Muscle of leg (tissue), 11 donors: ENCODE results near the gene TEX261. TPM values are rescaled to one million over a fixed set of nuclear protein-coding genes. Genes with fewer than 3 reads are reported as not detected.
A peak's percentile ranks its signal among the peaks of the same experiment; 100 is the strongest.

ENCODE experiments used
- DNase-seq: peaks from one replicate; pipeline ENCODE4 v3.0.0; 2013
- H3K27ac ChIP-seq: one replicate; pipeline ENCODE4 v1.5.1; 2013; ENCODE audit warnings: mild to moderate bottlenecking, low read length, control low read depth
- H3K27me3 ChIP-seq: one replicate; pipeline ENCODE4 v1.6.1; 2013; ENCODE audit warnings: low read length; ENCODE audit not compliant: control insufficient read depth, insufficient read depth
- H3K36me3 ChIP-seq: one replicate; pipeline ENCODE4 v1.6.1; 2013; ENCODE audit warnings: low read length; ENCODE audit not compliant: control insufficient read depth, insufficient read depth
- H3K4me1 ChIP-seq: one replicate; pipeline ENCODE4 v1.6.1; 2013; ENCODE audit warnings: low read length; ENCODE audit not compliant: control insufficient read depth, insufficient read depth
- H3K4me3 ChIP-seq: one replicate; pipeline ENCODE4 v1.5.1; 2013; ENCODE audit warnings: low read length, control low read depth
- H3K9me3 ChIP-seq: replicated peaks from 2 replicates; pipeline ENCODE4 v1.6.1; 2013; ENCODE audit warnings: low read depth, low read length; ENCODE audit not compliant: control insufficient read depth
- WGBS: methylation state at CpG from one replicate; pipeline ENCODE4 v1.1.5; 2013; ENCODE audit warnings: missing lambda C conversion rate; ENCODE audit not compliant: insufficient coverage; 5-methylcytosine and 5-hydroxymethylcytosine counted together
- polyA plus RNA-seq, 8 donors: library from polyadenylated mRNA; unstranded; fragments of 120-200 nt; gene quantifications; one replicate each; pipeline versions ENCODE4 v1.2.1 to v1.2.3, GENCODE V29; 2013; ENCODE audit warnings: inconsistent platforms in 1 of 8, low replicate concordance in 1 of 8; ENCODE audit not compliant: insufficient read length in 8 of 8, insufficient read depth in 1 of 8
- total RNA-seq: library from RNA; stranded (reverse); fragments of 120-200 nt; gene quantifications from one replicate; pipeline ENCODE4 v1.2.4, GENCODE V29; 2013

Gene TEX261
- total and polyA plus RNA-seq, 9 donors, result 16.0 to 41.8 (median 35.3) TPM

DNA sequence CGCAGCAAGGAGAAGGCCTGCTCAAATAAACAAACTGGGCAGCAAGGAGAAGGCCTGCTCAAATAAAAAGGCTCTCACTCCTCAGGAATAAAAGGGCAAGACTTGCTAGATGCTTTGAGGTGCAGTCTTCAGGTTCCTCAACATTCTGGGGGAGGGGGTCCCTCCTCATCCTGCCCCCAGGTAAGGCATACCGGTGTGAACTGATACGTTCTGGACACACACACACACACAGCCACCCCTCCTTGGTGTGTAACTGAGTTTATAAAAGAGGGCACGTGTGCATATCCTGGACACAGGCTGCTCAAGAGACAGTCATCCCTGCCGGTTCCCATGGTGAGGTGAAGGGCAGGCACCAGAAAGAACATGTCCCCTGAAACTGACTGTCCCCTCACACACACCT lies 4.5 kb downstream of the TEX261 start:
- Histone ChIP-seq H3K27ac (no peak overlapping the region), H3K4me1 (peaks cover 24% of the 10 kb centered on the region), H3K36me3 (peaks cover 67% of the 10 kb centered on the region), H3K27me3 (peaks cover under 1% of the 10 kb centered on the region), H3K9me3 (no peaks in the 10 kb centered on the region), H3K4me3 (no peak overlapping the region)
- no peak for DNase-seq
- 80% methylated on average over 2 of the region's 5 CpGs for WGBS

DNA sequence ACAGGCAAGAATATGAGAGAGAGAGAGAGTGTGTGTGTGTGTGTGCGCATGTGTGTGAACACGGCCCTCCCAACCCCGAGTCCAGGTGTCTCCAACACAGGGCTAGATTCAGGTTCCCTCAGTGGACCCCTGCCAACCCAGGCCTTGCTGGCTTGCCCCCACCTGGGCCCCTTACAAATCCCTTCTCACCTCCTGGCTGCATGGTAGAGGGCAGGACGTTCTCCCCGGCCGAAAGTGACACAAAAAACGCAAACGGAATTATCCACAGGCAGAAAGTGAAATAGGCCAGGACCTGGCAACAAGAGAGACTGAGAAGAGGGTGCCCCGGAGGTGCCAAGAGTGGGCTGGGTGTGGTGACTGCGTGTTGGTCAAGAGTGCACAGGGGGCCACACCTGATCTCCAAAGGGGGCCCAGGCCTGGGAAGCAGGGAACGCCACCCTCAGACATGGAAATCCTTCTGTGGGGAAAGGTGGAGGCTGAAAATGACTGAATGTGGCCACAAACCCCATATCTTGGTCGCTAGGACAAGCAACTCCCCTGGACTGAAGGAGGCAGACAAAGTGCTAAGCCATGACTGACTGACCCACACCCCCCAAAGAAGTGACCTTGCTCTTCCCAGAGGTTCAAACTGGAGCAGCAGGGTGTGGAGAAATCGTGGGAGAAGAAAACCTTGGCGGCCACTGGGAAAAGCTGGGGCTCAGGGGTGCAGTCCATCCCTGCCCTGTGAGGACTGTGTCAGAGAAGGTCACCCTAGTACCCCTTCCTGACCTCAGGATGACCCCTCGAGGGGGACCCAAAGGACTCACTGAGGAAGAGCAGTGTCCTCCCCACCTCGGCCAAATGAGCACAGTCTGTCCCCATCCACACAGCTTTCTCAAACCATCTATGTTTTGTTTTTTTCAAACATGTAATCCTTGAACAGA lies 5.7 kb downstream of the TEX261 start:
- 90% methylated on average over 10 of the region's 16 CpGs for WGBS
- H3K9me3 ChIP-seq, result no peaks in the 10 kb centered on the region
- peaks cover 67% of the 10 kb centered on the region for H3K36me3 ChIP-seq
- H3K27ac ChIP-seq, result no peak overlapping the region
- no peaks in the 10 kb centered on the region for H3K27me3 ChIP-seq
- DNase-seq, result no peak
- no peak overlapping the region for H3K4me3 ChIP-seq
- peaks cover 22% of the 10 kb centered on the region for H3K4me1 ChIP-seq

DNA sequence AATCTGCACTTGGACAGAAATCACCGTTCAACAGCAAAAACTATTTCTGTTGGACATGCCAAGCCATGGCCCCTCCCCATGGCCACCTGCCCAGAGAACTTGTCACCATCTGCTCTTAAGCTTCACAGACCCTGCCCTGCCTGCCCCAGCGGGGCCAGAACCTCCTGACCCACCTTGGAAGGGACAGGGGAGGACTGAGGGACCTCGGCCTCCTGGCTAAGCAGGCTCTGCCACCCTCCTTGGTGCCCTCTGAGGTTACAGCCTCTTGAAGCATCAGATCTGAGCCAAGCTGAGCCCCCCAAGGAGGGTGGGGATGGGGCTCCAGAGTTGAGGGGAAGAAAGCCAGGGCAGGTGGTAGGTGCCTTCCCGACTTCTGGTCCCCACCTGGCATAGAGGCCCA lies 6.5 kb downstream of the TEX261 start:
- Histone ChIP-seq H3K9me3 (no peaks in the 10 kb centered on the region), H3K4me3 (no peak overlapping the region), H3K27ac (no peak overlapping the region), H3K36me3 (peaks cover 64% of the 10 kb centered on the region), H3K4me1 (peaks cover 13% of the 10 kb centered on the region), H3K27me3 (no peaks in the 10 kb centered on the region)
- DNase-seq, result peak; percentile 59
- WGBS, result 0% methylated on average over 1 of the region's 4 CpGs

DNA sequence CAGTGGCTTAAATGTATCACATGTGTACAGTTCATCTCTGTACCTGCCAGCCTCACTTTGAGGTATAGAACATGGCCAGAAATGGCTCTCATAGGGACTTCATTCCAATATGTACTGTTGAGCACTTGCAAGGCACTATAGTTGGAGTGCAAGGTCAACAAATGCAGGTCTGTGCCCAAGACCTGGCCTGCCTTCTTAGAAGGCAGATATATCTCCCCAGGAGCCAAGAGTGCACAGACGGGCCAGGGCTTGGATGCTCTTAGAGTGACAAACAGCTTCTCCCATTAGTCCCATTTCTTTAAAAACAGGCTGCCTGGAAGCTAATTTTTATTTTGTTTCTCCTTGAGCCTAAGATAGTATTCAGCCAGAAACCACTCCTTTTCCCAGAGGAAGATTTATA lies 7.3 kb downstream of the TEX261 start:
- peaks cover 61% of the 10 kb centered on the region for H3K36me3 ChIP-seq
- H3K27me3 ChIP-seq, result no peaks in the 10 kb centered on the region
- DNase-seq, result no peak
- H3K27ac ChIP-seq, result no peak overlapping the region
- no peak overlapping the region for H3K4me3 ChIP-seq
- no peaks in the 10 kb centered on the region for H3K9me3 ChIP-seq
- peaks cover 9% of the 10 kb centered on the region for H3K4me1 ChIP-seq
- WGBS, result 55% methylated on average over 1 of the region's 1 CpG

DNA sequence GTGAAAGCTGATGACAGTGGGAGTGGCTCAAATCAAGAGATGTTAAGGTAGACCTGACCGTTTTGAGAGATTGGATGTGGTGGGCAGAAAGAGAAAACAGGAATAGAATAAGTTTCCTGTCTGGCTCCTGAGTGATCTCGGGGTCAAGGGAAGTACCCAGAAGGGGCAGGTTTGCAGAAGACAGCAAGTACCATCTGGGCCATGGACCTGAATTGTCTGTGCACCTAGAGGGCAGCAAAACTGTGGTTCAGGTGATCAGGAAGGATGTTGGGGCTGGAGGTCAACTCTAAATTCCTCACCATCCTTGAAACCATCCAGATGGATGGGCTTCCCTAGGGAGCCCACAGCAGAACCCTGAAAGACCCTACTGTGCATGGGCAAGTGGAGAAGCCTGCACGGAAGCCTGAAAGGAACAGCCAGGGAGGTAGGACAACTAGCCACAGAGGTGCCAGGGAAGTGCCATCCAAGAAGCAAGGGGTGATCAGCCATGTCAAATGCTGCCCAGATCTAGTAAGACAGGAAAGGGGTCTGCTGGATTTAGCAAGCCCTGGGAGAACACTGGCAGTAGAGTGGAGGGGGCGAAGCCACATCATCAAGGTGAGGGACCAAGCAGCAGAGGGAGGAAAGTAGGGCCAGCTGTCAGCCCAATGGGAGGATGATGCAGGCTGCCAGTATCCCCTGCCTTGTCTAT lies 8.0 kb downstream of the TEX261 start:
- Histone ChIP-seq H3K9me3 (no peaks in the 10 kb centered on the region), H3K4me1 (peaks cover 9% of the 10 kb centered on the region), H3K36me3 (peaks cover 59% of the 10 kb centered on the region), H3K4me3 (no peak overlapping the region), H3K27ac (no peak overlapping the region), H3K27me3 (no peaks in the 10 kb centered on the region)
- WGBS, result 88% methylated on average over 4 of the region's 4 CpGs
- DNase-seq, result no peak

DNA sequence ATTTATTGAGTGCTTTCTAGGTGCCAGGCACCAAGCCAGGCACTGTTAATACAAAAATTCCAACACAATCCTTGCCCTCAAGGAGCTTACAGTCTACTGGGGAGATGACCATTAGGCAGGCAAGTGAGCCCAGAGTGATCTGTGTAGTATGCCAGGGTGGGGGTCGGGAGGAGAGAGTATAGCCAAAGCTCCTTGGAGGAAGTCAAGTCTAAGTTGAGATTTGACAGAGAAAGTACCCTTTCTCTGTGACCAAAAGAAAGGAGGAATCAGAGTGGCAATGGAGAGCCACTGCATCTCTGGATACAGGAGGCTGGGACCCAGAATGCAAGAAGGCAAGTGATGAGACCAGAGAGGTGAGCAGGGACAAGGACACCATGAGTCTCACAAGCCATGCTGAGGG lies 8.7 kb downstream of the TEX261 start:
- no peak for DNase-seq
- Histone ChIP-seq H3K4me1 (peaks cover 9% of the 10 kb centered on the region), H3K36me3 (peaks cover 52% of the 10 kb centered on the region), H3K9me3 (no peaks in the 10 kb centered on the region), H3K27me3 (no peaks in the 10 kb centered on the region), H3K27ac (no peak overlapping the region), H3K4me3 (no peak overlapping the region)
- WGBS, result 83% methylated on average over 1 of the region's 1 CpG

DNA sequence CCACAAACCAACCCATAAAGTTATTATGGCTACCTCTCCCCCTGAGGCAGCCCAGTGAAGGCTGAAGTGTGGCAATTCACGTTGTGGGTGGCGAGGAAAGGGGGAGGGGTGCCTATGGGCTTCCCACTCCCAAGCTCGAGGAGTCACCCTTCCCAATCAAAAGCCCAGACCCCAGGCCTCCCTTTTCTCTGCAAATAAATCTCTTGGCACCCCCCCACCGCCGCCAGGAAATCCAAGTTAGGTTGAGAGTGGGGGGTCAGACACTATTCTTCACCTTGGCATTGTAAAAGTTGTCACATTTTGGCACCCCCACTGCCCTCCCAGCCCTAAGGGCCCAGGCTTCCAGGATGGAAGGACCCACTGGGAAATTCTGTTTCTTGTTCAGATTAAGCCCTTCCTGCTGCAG lies 9.4 kb downstream of the TEX261 start:
- H3K4me1 ChIP-seq, result peaks cover 9% of the 10 kb centered on the region
- no peaks in the 10 kb centered on the region for H3K9me3 ChIP-seq
- H3K27me3 ChIP-seq, result no peaks in the 10 kb centered on the region
- no peak for DNase-seq
- H3K4me3 ChIP-seq, result no peak overlapping the region
- H3K36me3 ChIP-seq, result peaks cover 46% of the 10 kb centered on the region
- H3K27ac ChIP-seq, result no peak overlapping the region
- no CpG with 5 or more reads among the region's 5 CpGs for WGBS

DNA sequence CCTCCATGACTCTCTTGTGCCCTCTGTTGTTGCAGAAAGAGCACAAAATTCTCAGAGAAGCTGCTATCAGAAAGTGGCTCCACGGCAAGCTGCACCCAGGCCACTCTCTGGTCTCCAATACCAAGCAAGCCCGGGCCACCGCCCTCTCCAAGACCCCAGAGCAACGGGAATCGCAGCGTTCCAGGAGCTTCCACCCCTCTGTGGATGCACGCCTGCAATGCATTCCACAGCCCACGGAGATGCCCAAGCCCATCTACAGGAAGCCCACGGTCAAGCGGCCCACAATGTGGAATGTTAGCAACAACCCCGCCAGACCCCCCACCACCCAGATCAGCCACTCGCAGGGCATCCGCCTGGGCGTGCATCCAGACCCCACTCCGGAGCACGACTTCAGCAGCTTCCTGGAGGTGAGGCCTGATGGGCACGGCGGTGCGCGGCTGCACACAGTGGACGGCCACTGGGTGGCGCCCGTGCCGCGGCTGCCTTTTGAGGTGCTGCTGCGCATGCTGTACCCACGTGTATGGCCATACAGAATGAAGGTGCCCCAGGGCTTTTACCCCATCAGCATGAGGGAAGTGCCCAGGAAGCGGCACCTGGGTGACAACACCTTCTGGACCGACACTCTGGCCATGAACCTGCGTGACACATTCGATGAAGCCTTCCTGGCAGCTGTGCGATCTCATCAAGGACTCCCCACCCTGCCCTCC lies 9.9 kb downstream of the TEX261 start:
- Histone ChIP-seq H3K9me3 (no peaks in the 10 kb centered on the region), H3K27ac (no peak overlapping the region), H3K27me3 (no peaks in the 10 kb centered on the region), H3K36me3 (peaks cover 40% of the 10 kb centered on the region), H3K4me3 (no peak overlapping the region), H3K4me1 (peaks cover 9% of the 10 kb centered on the region)
- WGBS, result 28% methylated on average over 28 of the region's 32 CpGs
- peak; percentile 20 for DNase-seq

DNA sequence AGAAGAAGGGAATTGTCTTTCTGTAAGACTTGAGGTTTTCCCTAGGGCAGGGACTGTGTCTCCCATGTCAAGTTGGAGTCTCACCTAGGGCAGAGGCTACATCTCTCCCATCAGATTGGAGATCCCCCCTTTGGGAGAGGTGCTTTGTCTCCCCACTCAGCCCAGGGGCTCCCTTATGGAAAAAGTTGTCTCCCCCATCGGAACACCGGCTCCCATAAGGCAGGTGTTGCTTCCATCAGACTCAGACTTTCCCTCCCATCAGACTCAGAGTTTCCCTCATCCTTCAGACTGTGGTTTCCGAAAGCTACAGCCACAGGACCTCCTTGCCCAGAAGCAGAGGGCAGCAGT lies 10.5 kb downstream of the TEX261 start:
- H3K36me3 ChIP-seq, result peaks cover 36% of the 10 kb centered on the region
- no peak overlapping the region for H3K4me3 ChIP-seq
- no peak for DNase-seq
- no peaks in the 10 kb centered on the region for H3K9me3 ChIP-seq
- peaks cover 10% of the 10 kb centered on the region for H3K4me1 ChIP-seq
- H3K27ac ChIP-seq, result no peak overlapping the region
- H3K27me3 ChIP-seq, result no peaks in the 10 kb centered on the region
- WGBS, result 92% methylated on average over 3 of the region's 3 CpGs
